ENCODE measurements around the gene HTD2. TPM values are rescaled to one million over a fixed set of nuclear protein-coding genes. Genes with fewer than 3 reads are reported as not detected.

The HTD2 gene
- total and polyA plus RNA-seq, 2 experiments from 2014 or later: 5.4 to 17.0 TPM

- TF ChIP-seq EZH2phosphoT487 (IDR thresholded peaks at IDR 0.05; ENCODE audit: insufficient read depth, low read depth) (no peak), EZH2 (IDR thresholded peaks at IDR 0.05; ENCODE audit: insufficient read depth, poor library complexity, severe bottlenecking) (no peak)
- no peak overlapping the region for H3K4me3 ChIP-seq
- no peak overlapping the region for H2AFZ ChIP-seq
- no peaks in the 10 kb centered on the region; the same call in 1 of the 2 replicates for H3K9me2 ChIP-seq (ENCODE audit: insufficient read depth)
- no peak overlapping the region for H3K4me2 ChIP-seq (ENCODE audit: unreplicated experiment)
- no peaks in the 10 kb centered on the region for H4K20me1 ChIP-seq (ENCODE audit: insufficient read depth)
- H3K36me3 ChIP-seq (ENCODE audit: low read depth): no peaks in the 10 kb centered on the region
- H3K27ac ChIP-seq: no peak overlapping the region
- 76 to 77% methylated on average over 3 of the region's 3 CpGs for WGBS, 2 experiments (ENCODE audit: low coverage in 1 of 2, low lambda C conversion rate in 2 of 2, missing lambda C conversion rate in 2 of 2)
- peaks cover 18% of the 10 kb centered on the region for H3K4me1 ChIP-seq (ENCODE audit: insufficient read depth)
- H3K9ac ChIP-seq: no peak overlapping the region
- in situ Hi-C loops (cut with MboI): no loop called here
- no peaks in the 10 kb centered on the region for H3K27me3 ChIP-seq (replicated peaks; ENCODE audit: insufficient read depth)
- no peaks in the 10 kb centered on the region for H3F3A ChIP-seq (ENCODE audit: insufficient read depth)
- DNase-seq: no peak
- H3K9me3 ChIP-seq (ENCODE audit: low read depth): no peaks in the 10 kb centered on the region
- H3K79me2 ChIP-seq (ENCODE audit: insufficient read depth): peaks cover 99% of the 10 kb centered on the region
Measured at GRCh38 chr3:58351920-58352319, 45.6 kb downstream of the HTD2 start.

DNA sequence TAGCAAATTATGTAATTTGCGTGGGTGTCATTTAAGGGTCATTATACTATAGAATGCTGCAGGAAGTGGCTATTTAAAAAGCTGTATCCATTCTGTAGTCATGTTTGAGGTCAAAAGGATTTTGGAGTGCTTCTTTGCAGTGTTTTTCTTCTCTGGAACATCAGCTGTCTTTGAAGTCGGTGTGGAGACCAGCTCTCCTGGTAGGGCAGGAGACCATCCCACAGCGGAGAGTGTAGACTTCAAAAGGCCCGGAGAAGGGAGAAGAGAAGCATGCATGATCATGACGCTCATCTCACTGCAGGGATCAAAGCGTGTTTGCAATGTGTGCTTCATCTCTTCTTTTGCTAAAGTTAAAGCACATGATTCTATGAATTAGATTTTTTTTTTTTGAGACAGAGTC is 46.3 kb downstream of the HTD2 start:
- Histone ChIP-seq H3K9ac (no peak overlapping the region), H3K36me3 (ENCODE audit: low read depth) (no peaks in the 10 kb centered on the region), H3K4me1 (ENCODE audit: insufficient read depth) (peaks cover 18% of the 10 kb centered on the region), H3F3A (ENCODE audit: insufficient read depth) (no peaks in the 10 kb centered on the region), H2AFZ (no peak overlapping the region), H3K4me2 (ENCODE audit: unreplicated experiment) (no peak overlapping the region), H3K79me2 (ENCODE audit: insufficient read depth) (peaks cover 99% of the 10 kb centered on the region), H3K27me3 (replicated peaks; ENCODE audit: insufficient read depth) (no peaks in the 10 kb centered on the region), H3K4me3 (no peak overlapping the region), H3K9me3 (ENCODE audit: low read depth) (no peaks in the 10 kb centered on the region), H4K20me1 (ENCODE audit: insufficient read depth) (no peaks in the 10 kb centered on the region), H3K9me2 (ENCODE audit: insufficient read depth) (no peaks in the 10 kb centered on the region), H3K27ac (no peak overlapping the region)
- no peak for TF ChIP-seq EZH2 (IDR thresholded peaks at IDR 0.05; ENCODE audit: insufficient read depth, poor library complexity, severe bottlenecking)
- TF ChIP-seq EZH2phosphoT487 (IDR thresholded peaks at IDR 0.05; ENCODE audit: insufficient read depth, low read depth): no peak
- 76 to 78% methylated on average over 6 of the region's 6 CpGs for WGBS, 2 experiments (ENCODE audit: low coverage in 1 of 2, low lambda C conversion rate in 2 of 2, missing lambda C conversion rate in 2 of 2)
- in situ Hi-C loops (cut with MboI): no loop called here
- no peak for DNase-seq

DNA sequence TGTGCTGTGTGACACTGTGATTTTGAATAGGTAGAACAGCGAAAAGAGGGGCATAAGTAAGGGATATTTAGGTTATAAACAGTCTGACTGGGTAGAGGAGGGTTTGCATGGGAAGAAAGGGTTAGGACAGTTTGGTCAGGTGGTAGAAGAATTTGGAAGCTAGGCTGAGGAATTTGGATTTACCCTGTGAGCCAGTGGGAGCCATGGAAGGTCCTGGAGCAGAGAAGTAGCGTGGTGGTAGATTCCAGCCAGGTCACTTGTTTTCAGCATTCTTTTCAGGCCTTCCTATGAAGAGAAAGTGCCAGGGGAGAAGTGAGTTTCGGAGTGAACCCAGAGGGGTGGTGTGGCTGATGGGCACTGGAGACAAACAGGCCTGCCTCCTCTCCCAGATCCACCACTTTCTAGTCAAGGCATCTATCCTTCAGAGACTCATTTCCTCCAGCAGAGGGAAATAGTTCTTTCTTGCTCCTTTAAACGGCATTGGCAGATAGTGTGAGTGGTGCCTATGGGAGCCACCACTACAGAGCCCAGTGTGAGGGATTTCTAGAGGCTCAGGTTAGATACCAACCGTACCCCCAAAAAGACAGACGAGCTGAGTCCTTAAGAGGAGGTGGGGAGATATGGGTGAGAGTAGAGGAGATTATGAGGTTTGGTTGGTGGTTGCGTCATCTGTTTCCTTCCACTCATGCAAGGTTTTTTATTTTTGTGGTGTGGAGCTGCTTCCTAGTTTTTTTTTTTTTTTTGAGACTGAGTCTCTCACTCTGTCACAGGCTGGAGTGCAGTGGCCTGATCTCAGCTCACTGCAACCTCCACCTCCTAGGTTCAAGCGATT is 47.6 kb downstream of the HTD2 start:
- Histone ChIP-seq H3K36me3 (ENCODE audit: low read depth) (no peaks in the 10 kb centered on the region), H4K20me1 (ENCODE audit: insufficient read depth) (no peaks in the 10 kb centered on the region), H3K4me1 (ENCODE audit: insufficient read depth) (peaks cover 18% of the 10 kb centered on the region), H3F3A (ENCODE audit: insufficient read depth) (no peaks in the 10 kb centered on the region), H3K79me2 (ENCODE audit: insufficient read depth) (peaks cover 99% of the 10 kb centered on the region), H3K4me2 (ENCODE audit: unreplicated experiment) (no peak overlapping the region), H3K27me3 (replicated peaks; ENCODE audit: insufficient read depth) (no peaks in the 10 kb centered on the region), H3K4me3 (no peak overlapping the region), H3K9me3 (ENCODE audit: low read depth) (no peaks in the 10 kb centered on the region), H3K9me2 (ENCODE audit: insufficient read depth) (no peaks in the 10 kb centered on the region), H3K27ac (no peak overlapping the region), H2AFZ (no peak overlapping the region), H3K9ac (no peak overlapping the region)
- DNase-seq: peak; percentile 48
- TF ChIP-seq EZH2phosphoT487 (IDR thresholded peaks at IDR 0.05; ENCODE audit: insufficient read depth, low read depth) (no peak), EZH2 (IDR thresholded peaks at IDR 0.05; ENCODE audit: insufficient read depth, poor library complexity, severe bottlenecking) (no peak)
- 89 to 92% methylated on average over 8 of the region's 8 CpGs for WGBS, 2 experiments (ENCODE audit: low coverage in 1 of 2, low lambda C conversion rate in 2 of 2, missing lambda C conversion rate in 2 of 2)
- in situ Hi-C loops (cut with MboI): no loop called here

DNA sequence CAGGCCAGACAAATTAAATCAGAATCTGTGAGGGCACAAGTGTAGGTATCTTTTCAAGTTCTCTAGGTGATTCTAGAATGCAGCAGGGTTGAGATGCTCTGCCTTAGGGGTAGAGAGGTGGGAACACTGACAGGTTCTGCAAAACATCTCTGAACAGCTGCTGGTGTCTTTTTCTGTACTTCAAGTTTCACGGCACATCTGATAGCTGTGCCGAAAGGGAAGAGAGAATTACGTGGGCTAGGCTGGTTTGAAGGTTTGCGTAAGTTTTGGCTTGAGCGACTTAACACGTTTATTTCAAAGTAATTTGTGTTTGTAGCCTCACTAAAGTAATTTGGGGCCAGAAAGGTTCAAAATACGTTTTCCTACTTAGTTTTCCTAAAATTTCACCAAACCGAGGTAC is 48.9 kb downstream of the HTD2 start:
- Histone ChIP-seq H3K9me3 (ENCODE audit: low read depth) (no peaks in the 10 kb centered on the region), H3K4me1 (ENCODE audit: insufficient read depth) (peaks cover 15% of the 10 kb centered on the region), H3K4me2 (ENCODE audit: unreplicated experiment) (no peak overlapping the region), H3K36me3 (ENCODE audit: low read depth) (no peaks in the 10 kb centered on the region), H3K9me2 (ENCODE audit: insufficient read depth) (no peaks in the 10 kb centered on the region), H3K4me3 (no peak overlapping the region), H3F3A (ENCODE audit: insufficient read depth) (no peaks in the 10 kb centered on the region), H3K79me2 (ENCODE audit: insufficient read depth) (peaks cover 99% of the 10 kb centered on the region), H4K20me1 (ENCODE audit: insufficient read depth) (no peaks in the 10 kb centered on the region), H3K27me3 (replicated peaks; ENCODE audit: insufficient read depth) (no peaks in the 10 kb centered on the region), H2AFZ (no peak overlapping the region), H3K27ac (no peak overlapping the region), H3K9ac (no peak overlapping the region)
- in situ Hi-C loops (cut with MboI): no loop called here
- TF ChIP-seq EZH2phosphoT487 (IDR thresholded peaks at IDR 0.05; ENCODE audit: insufficient read depth, low read depth) (no peak), EZH2 (IDR thresholded peaks at IDR 0.05; ENCODE audit: insufficient read depth, poor library complexity, severe bottlenecking) (no peak)
- WGBS, 2 experiments (ENCODE audit: low coverage in 1 of 2, low lambda C conversion rate in 2 of 2, missing lambda C conversion rate in 2 of 2): 83 to 85% methylated on average over 8 of the region's 8 CpGs
- no peak for DNase-seq
